GM23338 (cell line): ENCODE results near the gene ETV2.

Experiments
- CREB1 ChIP-seq: fragments of 250-450 bp; sonication (Bioruptor Pico); IDR thresholded peaks from 2 replicates; pipeline ENCODE4 v1.5.0; 2020; ENCODE audit warnings: low read depth, mild to moderate bottlenecking, moderate library complexity
- CTCF ChIP-seq, 2 experiments: fragments of 200-600 bp in 1 of 2; sonication (generic) in 1 of 2; conservative IDR thresholded peaks; 2 replicates each; pipeline versions ENCODE4 v1.5.1 to v1.6.1; 2016 to 2017; ENCODE audit warnings: antibody characterized with exemption in 2 of 2, low read depth in 2 of 2, mild to moderate bottlenecking in 2 of 2, moderate library complexity in 1 of 2
- ETS1 ChIP-seq: IDR thresholded peaks from 2 replicates; pipeline ENCODE4 v1.6.1; 2016; ENCODE audit warnings: antibody characterized with exemption
- EZH2 ChIP-seq: fragments of 200-600 bp; sonication (generic); IDR thresholded peaks from one replicate; pipeline ENCODE4 v1.8.0; 2017; ENCODE audit warnings: antibody characterized with exemption, mild to moderate bottlenecking, low read depth; ENCODE audit not compliant: unreplicated experiment
- EZH2phosphoT487 ChIP-seq: fragments of 200-600 bp; sonication (generic); IDR thresholded peaks from one replicate; pipeline ENCODE4 v1.8.1; 2018; ENCODE audit warnings: antibody characterized with exemption; ENCODE audit not compliant: unreplicated experiment
- NANOG ChIP-seq: IDR thresholded peaks from 2 replicates; pipeline ENCODE4 v1.6.1; 2016; ENCODE audit warnings: antibody characterized with exemption, borderline replicate concordance
- POLR2AphosphoS5 ChIP-seq: IDR thresholded peaks from 2 replicates; pipeline ENCODE4 v1.6.1; 2016; ENCODE audit warnings: antibody characterized with exemption, low read depth
- STAT1 ChIP-seq: IDR thresholded peaks from one replicate; pipeline ENCODE4 v1.6.1; 2016; ENCODE audit warnings: antibody characterized with exemption; ENCODE audit not compliant: unreplicated experiment
- ZNF114 ChIP-seq: fragments of 250-450 bp; sonication (Bioruptor Pico); IDR thresholded peaks from 2 replicates; pipeline ENCODE4 v1.5.0; 2020; ENCODE audit warnings: mild to moderate bottlenecking, moderate library complexity
- ZNF331 ChIP-seq: fragments of 250-450 bp; sonication (Bioruptor Pico); IDR thresholded peaks from 2 replicates; pipeline ENCODE4 v1.5.0; 2020; ENCODE audit warnings: low read depth, mild to moderate bottlenecking, moderate library complexity
- ZNF462 ChIP-seq: fragments of 250-450 bp; sonication (Bioruptor Pico); IDR thresholded peaks from 2 replicates; pipeline ENCODE4 v1.5.0; 2020; ENCODE audit warnings: mild to moderate bottlenecking, moderate library complexity
- TF ChIP-seq, protein P1 (sequence below): IDR thresholded peaks from one replicate; pipeline ENCODE4 v1.6.1; 2018; ENCODE audit warnings: antibody characterized with exemption; ENCODE audit not compliant: unreplicated experiment

GRCh38 chr19:35644987-35645679 lies 3.6 kb downstream of the ETV2 start:
- TF ChIP-seq CTCF (conservative IDR thresholded peaks at IDR 0.05; ENCODE audit: low read depth in 2 of 2): no peak
- TF ChIP-seq, protein P1, sequence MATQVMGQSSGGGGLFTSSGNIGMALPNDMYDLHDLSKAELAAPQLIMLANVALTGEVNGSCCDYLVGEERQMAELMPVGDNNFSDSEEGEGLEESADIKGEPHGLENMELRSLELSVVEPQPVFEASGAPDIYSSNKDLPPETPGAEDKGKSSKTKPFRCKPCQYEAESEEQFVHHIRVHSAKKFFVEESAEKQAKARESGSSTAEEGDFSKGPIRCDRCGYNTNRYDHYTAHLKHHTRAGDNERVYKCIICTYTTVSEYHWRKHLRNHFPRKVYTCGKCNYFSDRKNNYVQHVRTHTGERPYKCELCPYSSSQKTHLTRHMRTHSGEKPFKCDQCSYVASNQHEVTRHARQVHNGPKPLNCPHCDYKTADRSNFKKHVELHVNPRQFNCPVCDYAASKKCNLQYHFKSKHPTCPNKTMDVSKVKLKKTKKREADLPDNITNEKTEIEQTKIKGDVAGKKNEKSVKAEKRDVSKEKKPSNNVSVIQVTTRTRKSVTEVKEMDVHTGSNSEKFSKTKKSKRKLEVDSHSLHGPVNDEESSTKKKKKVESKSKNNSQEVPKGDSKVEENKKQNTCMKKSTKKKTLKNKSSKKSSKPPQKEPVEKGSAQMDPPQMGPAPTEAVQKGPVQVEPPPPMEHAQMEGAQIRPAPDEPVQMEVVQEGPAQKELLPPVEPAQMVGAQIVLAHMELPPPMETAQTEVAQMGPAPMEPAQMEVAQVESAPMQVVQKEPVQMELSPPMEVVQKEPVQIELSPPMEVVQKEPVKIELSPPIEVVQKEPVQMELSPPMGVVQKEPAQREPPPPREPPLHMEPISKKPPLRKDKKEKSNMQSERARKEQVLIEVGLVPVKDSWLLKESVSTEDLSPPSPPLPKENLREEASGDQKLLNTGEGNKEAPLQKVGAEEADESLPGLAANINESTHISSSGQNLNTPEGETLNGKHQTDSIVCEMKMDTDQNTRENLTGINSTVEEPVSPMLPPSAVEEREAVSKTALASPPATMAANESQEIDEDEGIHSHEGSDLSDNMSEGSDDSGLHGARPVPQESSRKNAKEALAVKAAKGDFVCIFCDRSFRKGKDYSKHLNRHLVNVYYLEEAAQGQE: no peak
- TF ChIP-seq EZH2phosphoT487: no peak
- TF ChIP-seq EZH2: no peak
- peak; percentile 69 for TF ChIP-seq POLR2AphosphoS5
- TF ChIP-seq ZNF114: no peak
- no peak for TF ChIP-seq ZNF331 (CRISPR knock-in tag)
- no peak for TF ChIP-seq NANOG
- TF ChIP-seq CREB1 (CRISPR knock-in tag): no peak
- TF ChIP-seq STAT1: no peak
- TF ChIP-seq ZNF462: no peak
- no peak for TF ChIP-seq ETS1
